ENCODE measurements around the gene C5orf34.
A peak's percentile ranks its signal among the peaks of the same experiment; 100 is the strongest.

GRCh38 chr5:43555895-43556606 lies 41.1 kb upstream of the C5orf34 start:
- no peak for TF ChIP-seq FOS (IDR thresholded peaks at IDR 0.05; ENCODE audit: low read depth, low read length)
- no peak for TF ChIP-seq MAZ (IDR thresholded peaks at IDR 0.05; ENCODE audit: borderline replicate concordance, low read depth, low read length)
- no peak for TF ChIP-seq POLR2A (IDR thresholded peaks at IDR 0.05; ENCODE audit: low read depth, low read length)
- TF ChIP-seq, protein P1, sequence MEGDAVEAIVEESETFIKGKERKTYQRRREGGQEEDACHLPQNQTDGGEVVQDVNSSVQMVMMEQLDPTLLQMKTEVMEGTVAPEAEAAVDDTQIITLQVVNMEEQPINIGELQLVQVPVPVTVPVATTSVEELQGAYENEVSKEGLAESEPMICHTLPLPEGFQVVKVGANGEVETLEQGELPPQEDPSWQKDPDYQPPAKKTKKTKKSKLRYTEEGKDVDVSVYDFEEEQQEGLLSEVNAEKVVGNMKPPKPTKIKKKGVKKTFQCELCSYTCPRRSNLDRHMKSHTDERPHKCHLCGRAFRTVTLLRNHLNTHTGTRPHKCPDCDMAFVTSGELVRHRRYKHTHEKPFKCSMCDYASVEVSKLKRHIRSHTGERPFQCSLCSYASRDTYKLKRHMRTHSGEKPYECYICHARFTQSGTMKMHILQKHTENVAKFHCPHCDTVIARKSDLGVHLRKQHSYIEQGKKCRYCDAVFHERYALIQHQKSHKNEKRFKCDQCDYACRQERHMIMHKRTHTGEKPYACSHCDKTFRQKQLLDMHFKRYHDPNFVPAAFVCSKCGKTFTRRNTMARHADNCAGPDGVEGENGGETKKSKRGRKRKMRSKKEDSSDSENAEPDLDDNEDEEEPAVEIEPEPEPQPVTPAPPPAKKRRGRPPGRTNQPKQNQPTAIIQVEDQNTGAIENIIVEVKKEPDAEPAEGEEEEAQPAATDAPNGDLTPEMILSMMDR (conservative IDR thresholded peaks at IDR 0.05; ENCODE audit: low read depth, low read length) = no peak
- TF ChIP-seq ELK1 (IDR thresholded peaks at IDR 0.05; ENCODE audit: borderline replicate concordance, low read depth, low read length) = no peak
- no peak for TF ChIP-seq CEBPB (IDR thresholded peaks at IDR 0.05; ENCODE audit: low read depth, low read length)
- no peak for TF ChIP-seq RFX5 (IDR thresholded peaks at IDR 0.05; ENCODE audit: low read depth, low read length)
- no peak for TF ChIP-seq SMC3 (IDR thresholded peaks at IDR 0.05; ENCODE audit: low read depth, low read length)
- no peak for TF ChIP-seq NFE2L2 (IDR thresholded peaks at IDR 0.05; ENCODE audit: low read depth, low read length)
- 0 out of 2 replicates have a peak, but pooled peaks have one; percentile 33 for TF ChIP-seq CHD1 (IDR thresholded peaks at IDR 0.05; ENCODE audit: low read depth, low read length)
- TF ChIP-seq RAD21 (IDR thresholded peaks at IDR 0.05; ENCODE audit: low read length) = no peak

All from IMR-90 (cell line).